HG03521 (cell line): Measurements from ENCODE around the gene MDN1.
"Not testable (repeated sequence)": the region's sequence is repeated elsewhere in the genome, so short reads cannot be mapped to it uniquely, and the experiment has no call there.

ENCODE experiments used
- ATAC-seq: cut with Tn5 transposase; IDR thresholded peaks from one replicate; pipeline ENCODE4 v1.9.1; 2021; ENCODE audit warnings: mild to moderate bottlenecking, moderate library complexity; ENCODE audit not compliant: unreplicated experiment

Gene MDN1

GRCh38 chr6:89819336-89820130, at the start of gene MDN1:
Gene MDN1, minus strand, starts transcription at chr6:89819794. Its CDS starts 187 bp downstream, at chr6:89819607.
- ATAC-seq, result peak; percentile 95

DNA sequence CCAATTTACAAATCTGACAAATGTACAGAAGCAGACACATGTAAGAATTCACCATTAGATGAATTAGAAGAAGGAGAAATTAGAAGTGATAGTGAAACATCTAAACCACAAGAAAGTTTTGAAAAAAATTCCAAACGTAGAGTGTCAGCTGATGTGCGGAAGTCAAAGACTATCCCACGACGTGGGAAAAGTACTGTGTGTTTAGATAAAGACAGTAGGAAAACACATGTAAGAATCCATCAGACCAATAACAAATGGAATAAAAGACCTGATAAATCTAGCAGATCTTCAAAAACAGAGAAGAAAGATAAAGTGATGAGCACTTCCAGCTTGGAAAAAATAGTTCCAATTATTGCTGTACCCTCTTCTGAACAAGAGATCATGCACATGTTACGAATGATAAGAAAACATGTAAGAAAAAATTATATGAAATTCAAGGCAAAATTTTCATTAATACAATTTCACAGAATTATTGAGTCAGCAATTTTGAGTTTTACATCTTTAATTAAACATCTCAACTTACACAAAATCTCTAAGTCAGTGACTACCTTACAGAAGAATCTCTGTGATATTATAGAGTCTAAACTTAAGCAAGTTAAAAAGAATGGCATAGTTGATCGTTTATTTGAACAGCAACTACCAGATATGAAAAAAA, 46.6 kb upstream of the MDN1 start:
- ATAC-seq, result no peak

GRCh38 chr6:89862698-89863097, 43.1 kb upstream of the MDN1 start:
- ATAC-seq, result no peak

DNA sequence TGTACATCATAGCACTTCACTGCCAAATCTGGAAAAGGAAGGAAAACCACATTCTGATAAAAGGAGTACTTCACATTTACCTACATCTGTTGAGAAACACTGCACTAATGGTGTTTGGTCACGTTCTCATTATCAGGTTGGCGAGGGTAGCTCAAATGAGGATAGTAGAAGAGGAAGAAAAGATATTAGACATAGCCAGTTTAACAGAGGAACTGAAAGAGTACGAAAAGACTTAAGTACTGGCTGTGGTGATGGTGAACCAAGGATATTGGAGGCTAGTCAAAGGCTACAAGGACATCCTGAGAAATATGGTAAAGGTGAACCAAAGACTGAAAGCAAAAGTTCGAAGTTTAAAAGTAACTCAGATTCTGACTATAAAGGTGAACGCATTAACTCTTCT, 42.7 kb upstream of the MDN1 start:
- peak; percentile 74 for ATAC-seq

GRCh38 chr6:89859744-89860143, 40.1 kb upstream of the MDN1 start:
- ATAC-seq, result peak; percentile 45

GRCh38 chr6:89858041-89858440, 38.4 kb upstream of the MDN1 start:
- ATAC-seq, result no peak

GRCh38 chr6:89853068-89853467, 33.5 kb upstream of the MDN1 start:
- ATAC-seq, result no peak

GRCh38 chr6:89847513-89847912, 27.9 kb upstream of the MDN1 start:
- ATAC-seq, result not testable (repeated sequence)

DNA sequence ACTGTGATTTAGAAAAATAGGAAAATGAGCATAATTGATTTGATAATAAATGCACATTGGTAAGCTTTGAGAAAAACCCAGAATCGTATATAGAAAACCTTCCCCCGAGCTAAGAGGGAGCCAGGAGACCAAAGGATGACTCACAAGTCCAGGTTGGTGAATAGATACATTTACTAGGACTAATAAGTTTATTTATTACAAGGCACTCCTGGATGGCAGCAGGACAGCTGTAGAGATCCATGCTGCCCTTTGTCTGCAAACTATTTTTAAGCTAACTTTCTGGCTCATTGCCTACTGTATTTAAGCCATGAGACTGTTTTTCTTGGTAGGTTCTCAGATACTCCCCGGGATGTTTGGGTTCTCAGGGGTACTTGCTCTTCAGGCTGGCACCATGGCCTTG, 23.5 kb upstream of the MDN1 start:
- ATAC-seq, result no peak

GRCh38 chr6:89842228-89842627, 22.6 kb upstream of the MDN1 start:
- ATAC-seq, result no peak

DNA sequence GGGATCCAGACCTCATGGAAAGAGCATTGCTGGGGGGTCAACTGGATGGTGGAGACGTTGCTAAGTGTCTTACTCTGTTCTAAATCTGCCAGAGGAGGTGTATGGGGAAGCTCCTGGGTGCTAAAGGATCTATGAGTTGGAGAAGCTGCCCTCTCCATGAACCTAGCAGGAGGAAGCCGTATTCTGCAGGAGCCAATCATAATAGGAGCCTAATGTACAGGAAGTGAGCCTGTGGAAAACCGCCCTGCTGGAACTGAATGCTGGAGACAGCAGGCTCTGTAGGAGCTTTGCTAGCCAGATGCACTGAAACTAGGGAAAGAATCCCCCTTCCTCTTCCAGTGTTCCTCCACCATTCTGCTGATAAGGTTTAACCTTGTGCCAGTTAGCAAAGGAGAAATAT, 20.9 kb upstream of the MDN1 start:
- no peak for ATAC-seq

GRCh38 chr6:89836639-89837222, 17.1 kb upstream of the MDN1 start:
- no peak for ATAC-seq

- peak; percentile 96 for ATAC-seq
These were observed 15.5 kb upstream of the MDN1 start for GRCh38 chr6:89834884-89835792.

GRCh38 chr6:89830170-89830809, 10.7 kb upstream of the MDN1 start:
- ATAC-seq, result no peak

DNA sequence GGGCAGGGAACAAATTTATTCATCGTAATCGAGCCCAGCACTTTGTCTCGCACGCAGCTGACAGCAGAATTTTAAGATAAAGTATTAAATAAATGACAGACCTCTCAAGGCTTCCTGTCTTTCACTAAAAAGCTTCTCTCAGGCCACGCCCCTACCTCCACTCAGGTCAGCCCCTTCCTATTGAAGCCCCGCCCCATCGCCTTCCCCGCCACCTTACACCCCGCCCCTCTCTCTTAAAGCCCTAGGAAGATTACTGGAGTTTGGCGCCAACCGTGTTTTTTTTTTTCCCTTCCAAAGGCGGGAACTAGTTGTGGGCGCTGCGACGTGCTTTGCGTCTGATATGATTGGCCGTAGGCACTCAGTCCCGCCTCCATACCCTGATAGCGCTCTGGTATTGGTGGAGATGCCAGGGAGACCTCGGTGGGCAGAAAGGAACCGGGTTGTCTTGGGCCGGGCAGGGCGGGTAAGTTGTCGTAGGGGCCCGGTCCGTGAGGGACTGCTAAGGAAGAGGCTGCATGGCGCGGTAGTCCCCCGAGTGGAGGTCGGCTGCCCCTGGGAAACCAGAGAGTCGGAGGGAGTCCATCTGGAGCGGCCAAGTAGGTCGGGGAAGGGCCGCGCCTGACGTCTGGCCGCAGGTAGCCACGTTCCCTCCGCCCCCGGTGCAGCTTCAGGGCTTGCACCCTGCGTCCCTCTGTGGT, 10.0 kb upstream of the MDN1 start, which contains the start of gene CASP8AP2:
Gene CASP8AP2 (plus strand): TSS at position 409 of the 698 bp plus-strand sequence.
- peak; percentile 97 for ATAC-seq

GRCh38 chr6:89828988-89829471, 9.4 kb upstream of the MDN1 start:
- ATAC-seq, result peak; percentile 15

DNA sequence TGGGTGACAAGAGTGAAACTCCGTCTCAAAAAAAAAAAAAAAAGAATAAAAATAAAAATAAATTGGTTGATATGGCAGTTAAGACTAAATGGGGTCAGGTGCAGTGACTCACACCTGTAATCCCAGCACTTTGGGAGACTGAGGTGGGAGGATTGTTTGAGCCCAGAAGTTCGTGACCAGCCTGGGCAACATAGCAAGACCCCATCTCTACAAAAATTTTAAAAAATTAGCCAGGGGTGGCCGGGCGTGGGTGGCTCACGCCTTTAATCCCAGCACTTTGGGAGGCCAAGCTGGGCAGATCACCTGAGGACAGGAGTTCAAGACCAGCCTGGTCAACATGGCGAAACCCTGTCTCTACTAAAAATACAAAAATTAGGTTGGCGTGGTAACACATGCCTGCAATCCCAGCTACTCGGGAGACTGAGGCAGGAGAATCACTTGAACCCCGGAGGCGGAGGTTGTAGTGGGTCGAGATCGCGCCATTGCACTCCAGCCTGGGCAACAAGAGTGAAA, 8.9 kb upstream of the MDN1 start:
- ATAC-seq, result not testable (repeated sequence)

- no peak for ATAC-seq
These were observed 6.5 kb upstream of the MDN1 start for GRCh38 chr6:89826029-89826528.

DNA sequence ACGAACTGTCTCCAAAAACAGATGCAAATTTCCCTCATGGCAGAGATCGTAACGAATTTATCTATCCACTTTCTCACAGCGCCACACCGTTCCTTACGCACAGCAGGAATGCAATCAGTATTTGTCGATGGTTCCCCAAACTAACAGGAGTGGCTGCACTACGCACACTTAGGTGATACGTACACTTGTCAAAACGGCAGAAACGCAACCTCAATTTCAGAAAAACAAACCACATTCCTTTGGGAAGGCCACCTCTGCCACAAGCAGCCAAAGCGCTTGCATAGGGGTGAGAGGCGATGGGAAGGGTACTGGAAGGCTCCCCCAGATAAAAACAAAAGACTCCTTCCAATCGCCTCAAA, 638 bp downstream of the MDN1 start:
- ATAC-seq, result peak; percentile 17
